ENCODE data around the gene PTPRN2.
"Not testable (repeated sequence)": the region's sequence is repeated elsewhere in the genome, so short reads cannot be mapped to it uniquely, and the experiment has no call there.

The PTPRN2 gene

GRCh38 chr7:158054081-158054480, 533.5 kb downstream of the PTPRN2 start:
- DNase-seq: no peak

- no peak for DNase-seq
These were observed 534.3 kb downstream of the PTPRN2 start for GRCh38 chr7:158053183-158053915.

GRCh38 chr7:158052381-158053060, 535.1 kb downstream of the PTPRN2 start:
- DNase-seq: no peak

GRCh38 chr7:158051776-158052175, 535.8 kb downstream of the PTPRN2 start:
- no peak for DNase-seq

- DNase-seq: no peak
These were observed 536.5 kb downstream of the PTPRN2 start for GRCh38 chr7:158050978-158051651.

GRCh38 chr7:158050441-158050977, 537.1 kb downstream of the PTPRN2 start:
- DNase-seq: no peak

GRCh38 chr7:158049271-158049670, 538.4 kb downstream of the PTPRN2 start:
- DNase-seq: no peak

- no peak for DNase-seq
These were observed 539.1 kb downstream of the PTPRN2 start for GRCh38 chr7:158048569-158048968.

GRCh38 chr7:158047391-158048059, 540.1 kb downstream of the PTPRN2 start:
- no peak for DNase-seq

GRCh38 chr7:158046246-158046645, 541.4 kb downstream of the PTPRN2 start:
- not testable (repeated sequence) for DNase-seq

- DNase-seq: no peak
These were observed 543.2 kb downstream of the PTPRN2 start for GRCh38 chr7:158044482-158044823.

GRCh38 chr7:158043551-158044481, 543.8 kb downstream of the PTPRN2 start:
- DNase-seq: no peak

- no peak for DNase-seq
These were observed 545.3 kb downstream of the PTPRN2 start for GRCh38 chr7:158042156-158042880.

- DNase-seq: no peak
These were observed 547.4 kb downstream of the PTPRN2 start for GRCh38 chr7:158040199-158040598.

- DNase-seq: no peak
These were observed 548.4 kb downstream of the PTPRN2 start for GRCh38 chr7:158039270-158039669.

- no peak for DNase-seq
These were observed 550.4 kb downstream of the PTPRN2 start for GRCh38 chr7:158037211-158037610.

- DNase-seq: no peak
These were observed 552.3 kb downstream of the PTPRN2 start for GRCh38 chr7:158035343-158035742.

GRCh38 chr7:158034571-158034970, 553.1 kb downstream of the PTPRN2 start:
- no peak for DNase-seq

GRCh38 chr7:158033925-158034324, 553.7 kb downstream of the PTPRN2 start:
- DNase-seq: not testable (repeated sequence)

GRCh38 chr7:158033196-158033595, 554.4 kb downstream of the PTPRN2 start:
- DNase-seq: no peak

GRCh38 chr7:158032561-158033115, 555.0 kb downstream of the PTPRN2 start:
- no peak for DNase-seq

Measured in Kasumi-1 (cell line).